ENCODE data around the gene ADGRG3. TPM values are rescaled to one million over a fixed set of nuclear protein-coding genes. Genes with fewer than 3 reads are reported as not detected.

Gene ADGRG3
- total and polyA plus RNA-seq, 2 donors (not counting 1 experiment from before 2014, with no cell fraction given), result not detected

GRCh38 chr16:57683636-57684545 is 15.8 kb downstream of the ADGRG3 start:
- Histone ChIP-seq H3K27me3 (replicated peaks in 1 of 4; ENCODE audit: control extremely low read depth in 1 of 4, control insufficient read depth in 3 of 4, insufficient read depth in 4 of 4, low read length in 3 of 4) (no peaks in the 10 kb centered on the region), H3K4me3 (ENCODE audit: control extremely low read depth in 1 of 5, extremely low read depth in 1 of 5, insufficient read depth in 1 of 5, low read depth in 2 of 5, low read length in 4 of 5) (no peak overlapping the region), H3K4me2 (replicated peaks; ENCODE audit: low read depth, low read length, poor library complexity, severe bottlenecking) (no peak overlapping the region), H4K20me1 (ENCODE audit: control insufficient read depth, insufficient read depth, low read length, poor library complexity, severe bottlenecking) (no peaks in the 10 kb centered on the region), H3K36me3 (replicated peaks in 1 of 2; ENCODE audit: control extremely low read depth in 1 of 2, control insufficient read depth in 1 of 2, extremely low read depth in 1 of 2, insufficient read depth in 2 of 2, low read length in 1 of 2) (no peaks in the 10 kb centered on the region), H2AFZ (ENCODE audit: insufficient read depth, low read depth, low read length, poor library complexity, severe bottlenecking) (no peak overlapping the region), H3K27ac (ENCODE audit: low read length in 2 of 2) (no peak overlapping the region), H3K9ac (ENCODE audit: low read length) (no peak overlapping the region), H3K4me1 (ENCODE audit: control insufficient read depth in 2 of 2, insufficient read depth in 2 of 2, low read length in 2 of 2) (peaks cover 0 to 4% of the 10 kb centered on the region in 2 donors), H3K9me3 (ENCODE audit: control extremely low read depth in 1 of 3, control insufficient read depth in 2 of 3, insufficient read depth in 1 of 3, low read length in 2 of 3) (no peaks in the 10 kb centered on the region), H3K79me2 (ENCODE audit: control insufficient read depth, insufficient read depth, low read length) (no peaks in the 10 kb centered on the region)
- DNase-seq, result no peak
- Mint-ChIP-seq H3K9me3 (ENCODE audit: insufficient read depth) (no peaks in the 10 kb centered on the region), H3K4me1 (no peaks in the 10 kb centered on the region), H3K27me3 (peaks cover 3% of the 10 kb centered on the region), H3K27ac (no peak overlapping the region), H3K4me3 (no peak overlapping the region)
- POLR2A ChIA-PET, result no interaction called here
- intact Hi-C loops (cut with micrococcal nuclease), result no loop called here
- 89% methylated on average over 15 of the region's 18 CpGs for WGBS (ENCODE audit: insufficient coverage)
- CTCF ChIA-PET, result no interaction called here
- ATAC-seq (ENCODE audit: low read depth), result no peak
- TF ChIP-seq CTCF (IDR thresholded peaks at IDR 0.05) (no peak), EZH2 (IDR thresholded peaks at IDR 0.05; ENCODE audit: borderline replicate concordance, insufficient read depth, low read depth, low read length, poor library complexity, severe bottlenecking) (no peak)

- H3K4me1 Mint-ChIP-seq, result peaks cover 8% of the 10 kb centered on the region
- ATAC-seq (ENCODE audit: low read depth) (no peak), DNase-seq (no peak)
- no peak overlapping the region for H3K27ac ChIP-seq (ENCODE audit: low read length in 2 of 2)
- TF ChIP-seq CTCF (IDR thresholded peaks at IDR 0.05), result no peak
- TF ChIP-seq EZH2 (IDR thresholded peaks at IDR 0.05; ENCODE audit: borderline replicate concordance, insufficient read depth, low read depth, low read length, poor library complexity, severe bottlenecking), result no peak
- no peak overlapping the region for H3K4me3 Mint-ChIP-seq
- H3K4me3 ChIP-seq (ENCODE audit: control extremely low read depth in 1 of 5, extremely low read depth in 1 of 5, insufficient read depth in 1 of 5, low read depth in 2 of 5, low read length in 4 of 5), result no peak overlapping the region
- no peak overlapping the region for H3K27ac Mint-ChIP-seq
- no peaks in the 10 kb centered on the region for H3K79me2 ChIP-seq (ENCODE audit: control insufficient read depth, insufficient read depth, low read length)
- H3K4me1 ChIP-seq (ENCODE audit: control insufficient read depth in 2 of 2, insufficient read depth in 2 of 2, low read length in 2 of 2), result peaks cover 8 to 9% of the 10 kb centered on the region in 2 donors
- ChIA-PET CTCF (no interaction called here), POLR2A (no interaction called here)
- peaks cover 3% of the 10 kb centered on the region for H3K27me3 Mint-ChIP-seq
- 97% methylated on average over 7 of the region's 8 CpGs for WGBS (ENCODE audit: insufficient coverage)
- no peaks in the 10 kb centered on the region for H3K9me3 Mint-ChIP-seq (ENCODE audit: insufficient read depth)
- H3K4me2 ChIP-seq (replicated peaks; ENCODE audit: low read depth, low read length, poor library complexity, severe bottlenecking), result no peak overlapping the region
- no peaks in the 10 kb centered on the region for H4K20me1 ChIP-seq (ENCODE audit: control insufficient read depth, insufficient read depth, low read length, poor library complexity, severe bottlenecking)
- no peak overlapping the region for H3K9ac ChIP-seq (ENCODE audit: low read length)
- H3K36me3 ChIP-seq (replicated peaks in 1 of 2; ENCODE audit: control extremely low read depth in 1 of 2, control insufficient read depth in 1 of 2, extremely low read depth in 1 of 2, insufficient read depth in 2 of 2, low read length in 1 of 2), result no peaks in the 10 kb centered on the region
- H2AFZ ChIP-seq (ENCODE audit: insufficient read depth, low read depth, low read length, poor library complexity, severe bottlenecking), result no peak overlapping the region
- H3K9me3 ChIP-seq (ENCODE audit: control extremely low read depth in 1 of 3, control insufficient read depth in 2 of 3, insufficient read depth in 1 of 3, low read length in 2 of 3), result no peaks in the 10 kb centered on the region
- H3K27me3 ChIP-seq (replicated peaks in 1 of 4; ENCODE audit: control extremely low read depth in 1 of 4, control insufficient read depth in 3 of 4, insufficient read depth in 4 of 4, low read length in 3 of 4), result no peaks in the 10 kb centered on the region
- intact Hi-C loops (cut with micrococcal nuclease), result no loop called here
These were observed 16.7 kb downstream of the ADGRG3 start for GRCh38 chr16:57684626-57685358.
